Endometrium (tissue), 2 donors: ENCODE measurements around the gene RASGRP4.
"Not testable (repeated sequence)": the region's sequence is repeated elsewhere in the genome, so short reads cannot be mapped to it uniquely, and the experiment has no call there.

Experiments used
- FAIRE-seq: peaks from 2 replicates; lab custom pipeline; 2012; peaks lifted over from hg19 to GRCh38; lab: Jason Lieb, UNC
- donor health status: control.
- donor health status: control.

RASGRP4 gene, protein sequence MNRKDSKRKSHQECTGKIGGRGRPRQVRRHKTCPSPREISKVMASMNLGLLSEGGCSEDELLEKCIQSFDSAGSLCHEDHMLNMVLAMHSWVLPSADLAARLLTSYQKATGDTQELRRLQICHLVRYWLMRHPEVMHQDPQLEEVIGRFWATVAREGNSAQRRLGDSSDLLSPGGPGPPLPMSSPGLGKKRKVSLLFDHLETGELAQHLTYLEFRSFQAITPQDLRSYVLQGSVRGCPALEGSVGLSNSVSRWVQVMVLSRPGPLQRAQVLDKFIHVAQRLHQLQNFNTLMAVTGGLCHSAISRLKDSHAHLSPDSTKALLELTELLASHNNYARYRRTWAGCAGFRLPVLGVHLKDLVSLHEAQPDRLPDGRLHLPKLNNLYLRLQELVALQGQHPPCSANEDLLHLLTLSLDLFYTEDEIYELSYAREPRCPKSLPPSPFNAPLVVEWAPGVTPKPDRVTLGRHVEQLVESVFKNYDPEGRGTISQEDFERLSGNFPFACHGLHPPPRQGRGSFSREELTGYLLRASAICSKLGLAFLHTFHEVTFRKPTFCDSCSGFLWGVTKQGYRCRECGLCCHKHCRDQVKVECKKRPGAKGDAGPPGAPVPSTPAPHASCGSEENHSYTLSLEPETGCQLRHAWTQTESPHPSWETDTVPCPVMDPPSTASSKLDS

DNA sequence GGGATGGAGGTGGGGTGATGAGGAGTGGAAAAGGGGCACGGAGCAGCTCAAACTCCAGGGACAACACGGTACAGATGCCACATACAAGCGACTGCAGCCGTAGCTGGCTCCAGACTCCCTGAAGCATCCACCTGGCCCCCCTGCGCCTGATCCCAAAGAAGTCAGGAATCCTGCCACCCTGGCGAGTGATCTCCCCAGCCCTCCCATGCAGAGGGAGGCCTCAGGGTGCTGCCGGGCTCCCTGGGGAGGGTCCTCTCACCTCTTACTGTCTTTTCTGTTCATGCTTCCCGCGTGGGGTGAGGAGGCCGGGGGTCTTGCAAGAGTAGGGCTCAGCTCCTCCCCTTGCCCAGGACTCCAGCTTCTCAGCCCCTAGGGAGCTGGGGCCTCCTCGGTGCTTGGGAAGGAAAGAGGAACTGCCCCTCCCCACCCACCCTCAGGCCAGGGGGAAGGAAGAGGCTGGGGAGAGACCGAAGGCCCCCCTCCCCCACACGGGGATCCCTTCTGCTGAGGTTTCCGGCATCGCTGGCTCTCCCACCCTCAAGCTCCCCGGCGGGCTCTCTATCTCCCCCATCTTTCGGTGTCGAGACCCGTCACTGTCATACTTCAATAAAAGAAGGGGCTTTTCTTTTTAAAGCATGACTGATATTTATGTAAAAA is at the start of gene RASGRP4:
TSS of gene RASGRP4 (minus strand) at position 410 of the 657 bp plus-strand sequence. CDS start at position 282, 128 bp downstream.
- FAIRE-seq: no peak

DNA sequence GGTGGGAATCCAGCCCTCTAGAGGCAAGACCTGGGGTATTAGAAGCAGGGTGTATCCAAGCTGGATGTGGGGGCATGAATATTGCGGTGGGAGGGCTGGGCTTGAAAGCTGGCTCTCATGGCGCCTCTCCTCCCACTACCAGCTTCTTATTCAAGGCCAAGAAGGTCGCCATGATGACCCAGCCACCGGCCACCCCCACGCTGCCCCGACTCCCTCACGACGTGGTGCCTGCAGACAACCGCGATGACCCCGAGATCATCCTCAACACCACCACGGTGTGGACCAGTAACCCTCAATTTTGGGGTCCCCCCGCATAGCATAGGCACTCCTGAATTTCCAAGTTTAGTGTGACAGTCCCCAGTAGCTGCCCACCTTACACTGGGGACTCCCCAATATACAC is 49.2 kb upstream of the RASGRP4 start:
- FAIRE-seq: no peak

DNA sequence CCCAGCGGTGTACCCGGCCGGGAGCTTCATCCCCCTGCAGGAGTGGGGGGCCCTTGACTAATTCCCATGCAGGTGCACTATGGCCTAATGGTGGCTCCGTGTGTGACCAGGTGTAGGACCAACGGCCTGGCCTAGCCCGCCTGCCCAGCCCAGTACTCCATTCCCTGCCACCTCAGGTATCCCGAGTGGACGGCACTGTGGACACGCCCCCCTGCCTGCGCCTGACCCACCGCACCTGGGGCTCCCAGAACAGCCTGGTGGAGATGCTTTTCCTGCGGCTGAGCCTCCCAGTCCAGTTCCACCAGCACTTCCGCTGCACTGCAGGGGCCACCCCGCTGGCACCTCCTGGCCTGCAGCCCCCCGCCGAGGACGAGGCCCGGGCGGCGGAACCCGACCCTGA is 47.2 kb upstream of the RASGRP4 start:
- FAIRE-seq: no peak

DNA sequence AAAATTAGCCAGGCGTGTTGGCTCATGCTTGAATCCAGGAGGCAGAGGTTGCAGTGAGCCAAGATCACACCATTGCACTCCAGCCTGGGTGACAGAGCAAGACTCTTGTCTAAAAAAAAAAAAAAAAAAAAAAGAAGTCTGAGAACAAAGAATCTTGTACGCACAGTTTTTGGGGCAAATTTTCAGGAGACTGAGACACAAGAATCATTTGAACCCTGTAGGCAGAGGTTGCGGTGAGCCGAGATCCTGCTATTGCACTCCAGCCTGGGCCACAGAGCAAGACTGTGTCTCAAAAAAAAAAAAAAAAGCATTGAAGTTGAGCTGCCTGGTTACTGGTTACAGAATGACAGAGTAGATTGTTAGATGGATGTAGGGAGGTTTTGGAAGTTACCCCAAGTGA is 46.7 kb upstream of the RASGRP4 start:
- not testable (repeated sequence) for FAIRE-seq

DNA sequence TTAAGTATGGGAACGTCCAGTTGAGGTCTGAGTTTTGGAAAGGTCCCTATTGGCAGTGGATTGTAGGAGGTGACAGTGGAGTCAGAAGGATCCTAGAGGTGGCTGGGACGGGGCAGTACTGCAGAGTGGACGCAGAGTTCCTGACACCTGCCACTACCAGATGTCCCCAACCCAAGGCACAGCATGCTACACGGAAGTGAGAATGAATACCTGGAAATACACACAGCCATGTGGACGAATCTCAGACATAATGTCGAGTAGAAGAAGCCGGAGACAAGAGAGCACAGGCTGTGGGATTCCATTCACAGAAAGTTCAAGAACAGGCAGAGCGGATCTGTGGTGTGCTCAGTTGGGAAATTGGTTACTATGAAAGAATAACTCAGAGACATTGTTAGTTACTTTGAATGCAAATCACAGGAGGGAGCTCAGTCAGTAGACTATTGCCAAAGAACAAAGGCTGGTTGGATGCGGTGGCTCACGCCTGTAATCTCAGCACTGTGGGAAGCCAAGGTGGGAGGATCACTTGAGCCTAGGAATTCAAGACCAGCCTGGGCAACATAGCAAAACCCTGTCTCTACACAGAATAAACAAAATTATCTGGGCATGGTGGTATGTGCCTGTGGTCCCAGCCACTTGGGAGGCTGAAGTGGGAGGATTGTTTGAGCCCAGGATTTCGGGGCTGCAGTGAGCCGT is 44.9 kb upstream of the RASGRP4 start:
- no peak for FAIRE-seq

DNA sequence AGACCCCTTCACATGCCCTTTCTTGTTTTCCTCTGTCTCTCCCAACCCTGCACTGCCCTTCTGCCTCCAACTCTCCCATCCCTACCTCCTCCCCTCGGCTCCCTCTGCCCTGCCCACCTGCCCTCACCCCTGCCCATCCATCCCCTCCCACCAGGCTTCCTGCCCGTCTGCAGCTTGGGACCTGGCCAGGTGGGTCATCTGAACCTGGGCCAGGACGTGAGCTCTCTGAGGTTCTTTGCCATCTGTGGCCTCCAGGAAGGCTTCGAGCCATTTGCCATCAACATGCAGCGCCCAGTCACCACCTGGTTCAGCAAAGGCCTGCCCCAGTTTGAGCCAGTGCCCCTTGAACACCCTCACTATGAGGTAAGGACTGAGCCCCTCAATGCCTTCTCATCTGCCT is 43.1 kb upstream of the RASGRP4 start:
- FAIRE-seq: no peak

DNA sequence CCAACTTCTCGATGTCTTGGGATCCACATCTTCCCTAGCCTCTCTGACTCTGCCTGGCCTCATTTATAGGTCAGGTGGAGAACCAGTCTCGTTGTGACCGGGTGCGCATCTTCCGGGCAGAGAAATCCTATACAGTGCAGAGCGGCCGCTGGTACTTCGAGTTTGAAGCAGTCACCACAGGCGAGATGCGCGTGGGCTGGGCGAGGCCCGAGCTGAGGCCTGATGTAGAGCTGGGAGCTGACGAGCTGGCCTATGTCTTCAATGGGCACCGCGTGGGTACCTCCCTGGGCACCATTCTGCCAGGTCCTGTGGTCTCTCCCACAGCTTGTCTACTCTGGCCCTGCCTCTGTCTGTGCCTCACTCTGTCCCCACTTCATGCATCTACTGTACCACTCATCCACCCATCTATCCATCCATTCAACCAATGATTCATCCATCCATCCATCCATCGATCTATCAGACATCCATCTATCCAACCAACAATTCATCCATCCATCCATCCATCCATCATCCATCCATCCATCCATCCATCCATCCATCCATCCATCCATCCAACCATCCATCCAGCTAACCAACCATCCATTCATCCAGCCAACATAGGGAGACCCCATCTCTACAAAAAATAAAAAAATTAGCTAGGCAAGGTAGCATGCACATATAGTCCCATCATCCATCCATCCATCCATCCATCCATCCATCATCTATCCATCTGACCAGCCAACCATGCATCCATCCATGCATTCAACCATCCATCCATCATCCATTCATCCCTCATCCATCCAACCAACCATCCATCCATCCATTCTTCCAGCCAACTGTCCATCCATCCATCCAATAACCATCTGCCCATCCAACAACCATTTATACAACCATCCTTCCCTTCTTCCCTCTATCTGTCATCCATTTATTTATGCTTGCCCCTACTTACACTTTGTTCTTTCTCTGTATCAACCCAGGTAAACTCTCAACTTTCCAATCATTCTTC is 41.8 kb upstream of the RASGRP4 start:
- FAIRE-seq: no peak

DNA sequence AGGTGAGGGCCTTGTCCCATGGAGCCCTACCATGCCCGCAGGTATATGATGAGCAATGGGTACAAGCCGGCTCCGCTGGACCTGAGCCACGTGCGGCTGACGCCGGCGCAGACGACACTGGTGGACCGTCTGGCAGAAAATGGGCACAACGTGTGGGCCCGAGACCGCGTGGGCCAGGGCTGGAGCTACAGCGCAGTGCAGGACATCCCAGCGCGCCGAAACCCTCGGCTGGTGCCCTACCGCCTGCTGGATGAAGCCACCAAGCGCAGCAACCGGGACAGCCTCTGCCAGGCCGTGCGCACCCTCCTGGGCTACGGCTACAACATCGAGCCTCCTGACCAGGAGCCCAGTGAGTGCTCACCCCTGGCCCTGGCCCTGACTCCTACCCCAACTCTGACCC is 40.0 kb upstream of the RASGRP4 start:
- no peak for FAIRE-seq

DNA sequence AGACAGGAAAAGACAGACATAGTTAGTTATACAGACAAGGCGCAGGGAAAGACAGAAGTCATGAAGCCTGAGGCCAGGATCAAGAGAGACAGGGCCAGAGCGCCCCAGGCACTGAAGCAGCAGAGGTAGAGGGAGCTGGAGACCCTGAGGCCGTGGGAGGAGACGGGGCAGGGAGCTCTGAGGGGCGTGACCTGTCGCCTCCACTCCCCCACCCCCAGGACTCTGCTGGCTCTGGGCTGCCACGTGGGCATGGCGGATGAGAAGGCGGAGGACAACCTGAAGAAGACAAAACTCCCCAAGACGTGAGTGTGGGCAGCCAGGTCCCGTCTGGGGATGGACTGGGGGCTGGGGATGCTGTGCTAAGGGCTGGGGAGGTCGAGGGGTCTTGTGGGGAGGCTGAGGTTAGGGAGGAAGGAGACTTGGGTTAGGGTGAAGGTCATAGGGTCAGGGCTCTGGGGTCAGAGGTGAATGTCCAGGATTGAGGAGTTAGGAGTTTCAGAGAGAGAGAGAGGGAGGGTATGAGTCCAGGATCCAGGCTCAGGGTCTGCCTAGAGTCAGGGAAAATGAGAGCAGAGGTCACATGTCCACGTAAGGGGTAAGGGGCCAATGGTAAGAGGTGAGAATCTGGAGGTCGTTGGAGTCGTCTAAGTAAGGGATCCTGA is 38.5 kb upstream of the RASGRP4 start:
- FAIRE-seq: no peak

DNA sequence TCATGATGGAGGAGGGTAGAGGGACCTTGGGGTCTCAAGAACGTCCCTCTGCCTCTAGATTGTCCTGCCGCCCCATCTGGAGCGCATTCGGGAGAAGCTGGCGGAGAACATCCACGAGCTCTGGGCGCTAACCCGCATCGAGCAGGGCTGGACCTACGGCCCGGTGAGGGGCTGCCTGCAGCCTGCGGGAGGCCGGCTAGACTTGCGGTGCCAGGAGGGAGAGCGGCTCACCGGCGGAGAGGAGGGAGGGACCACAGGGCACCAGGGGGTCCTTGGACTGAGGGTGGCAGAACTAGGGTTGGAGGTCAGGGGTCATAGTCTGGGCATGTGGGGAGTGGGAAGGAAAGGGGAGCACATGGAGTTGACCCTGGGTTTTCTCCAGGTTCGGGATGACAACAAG is 37.3 kb upstream of the RASGRP4 start:
- no peak for FAIRE-seq

DNA sequence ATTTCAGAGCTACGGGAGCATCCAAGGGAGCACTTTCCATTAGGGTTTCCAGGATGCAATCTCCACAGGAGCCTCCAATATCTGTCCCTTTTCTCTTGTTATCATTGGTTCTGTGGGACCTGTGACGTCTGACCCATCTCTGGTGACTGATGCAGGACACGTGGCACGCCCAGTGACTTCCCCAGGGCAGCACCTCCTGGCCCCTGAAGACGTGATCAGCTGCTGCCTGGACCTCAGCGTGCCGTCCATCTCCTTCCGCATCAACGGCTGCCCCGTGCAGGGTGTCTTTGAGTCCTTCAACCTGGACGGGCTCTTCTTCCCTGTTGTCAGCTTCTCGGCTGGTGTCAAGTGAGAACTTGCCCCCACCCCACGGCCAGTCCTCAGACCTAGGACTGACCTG is 33.0 kb upstream of the RASGRP4 start:
- FAIRE-seq: no peak

DNA sequence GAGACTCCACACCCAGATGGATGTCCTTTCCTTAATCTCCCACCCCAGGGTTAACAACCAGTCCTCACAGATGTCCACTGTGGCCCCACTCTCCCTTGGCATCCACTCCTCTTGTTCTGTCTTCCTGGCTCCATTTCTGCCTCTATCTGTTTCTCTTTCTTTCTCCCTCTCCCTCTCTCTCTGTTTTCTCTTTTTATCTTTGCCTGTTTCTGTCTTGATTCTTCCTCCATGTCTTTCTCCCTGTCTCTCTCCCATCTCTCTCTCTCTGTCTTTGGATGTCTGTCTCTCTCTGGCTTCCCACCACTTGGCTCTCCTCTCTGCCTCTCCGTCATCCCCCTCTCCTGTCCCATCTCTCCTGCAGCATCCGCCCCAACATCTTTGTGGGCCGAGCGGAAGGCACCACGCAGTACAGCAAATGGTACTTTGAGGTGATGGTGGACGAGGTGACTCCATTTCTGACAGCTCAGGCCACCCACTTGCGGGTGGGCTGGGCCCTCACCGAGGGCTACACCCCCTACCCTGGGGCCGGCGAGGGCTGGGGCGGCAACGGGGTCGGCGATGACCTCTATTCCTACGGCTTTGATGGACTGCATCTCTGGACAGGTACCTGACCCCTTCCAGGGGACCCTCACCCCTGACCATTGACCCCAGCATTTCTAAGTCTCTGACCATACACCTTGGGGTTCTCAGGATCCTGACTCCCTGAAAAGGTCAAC is 31.8 kb upstream of the RASGRP4 start:
- no peak for FAIRE-seq

DNA sequence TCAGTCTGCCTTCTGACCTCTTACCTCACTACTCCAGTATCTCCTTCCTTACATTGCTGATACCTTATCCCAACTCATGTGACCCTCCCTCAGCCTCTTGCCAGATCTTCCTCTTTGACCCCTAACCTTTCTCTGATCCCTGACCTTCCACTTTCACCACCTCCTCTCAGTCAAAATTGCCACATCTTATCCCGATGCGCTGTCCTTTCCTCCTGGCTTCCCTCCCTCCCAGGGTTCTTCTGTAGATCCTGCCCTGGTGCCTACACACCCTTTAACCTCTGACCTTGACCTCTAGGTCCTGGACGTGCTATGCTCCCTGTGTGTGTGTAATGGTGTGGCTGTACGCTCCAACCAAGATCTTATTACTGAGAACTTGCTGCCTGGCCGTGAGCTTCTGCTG is 31.2 kb upstream of the RASGRP4 start:
- no peak for FAIRE-seq

DNA sequence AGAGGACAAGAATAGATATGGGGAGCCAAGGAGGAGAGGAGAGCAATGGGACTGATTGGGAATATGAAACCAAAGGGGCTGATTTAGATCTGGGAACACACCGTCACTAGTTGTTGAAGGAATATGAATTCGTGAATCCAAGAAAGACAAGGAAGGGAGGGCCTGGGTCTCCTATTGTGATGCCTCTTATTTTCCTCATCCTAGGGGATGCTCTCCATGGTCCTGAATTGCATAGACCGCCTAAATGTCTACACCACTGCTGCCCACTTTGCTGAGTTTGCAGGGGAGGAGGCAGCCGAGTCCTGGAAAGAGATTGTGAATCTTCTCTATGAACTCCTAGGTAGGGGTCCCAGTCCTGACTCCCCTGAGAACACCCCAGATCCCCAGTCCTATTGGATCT is 29.0 kb upstream of the RASGRP4 start:
- FAIRE-seq: no peak

DNA sequence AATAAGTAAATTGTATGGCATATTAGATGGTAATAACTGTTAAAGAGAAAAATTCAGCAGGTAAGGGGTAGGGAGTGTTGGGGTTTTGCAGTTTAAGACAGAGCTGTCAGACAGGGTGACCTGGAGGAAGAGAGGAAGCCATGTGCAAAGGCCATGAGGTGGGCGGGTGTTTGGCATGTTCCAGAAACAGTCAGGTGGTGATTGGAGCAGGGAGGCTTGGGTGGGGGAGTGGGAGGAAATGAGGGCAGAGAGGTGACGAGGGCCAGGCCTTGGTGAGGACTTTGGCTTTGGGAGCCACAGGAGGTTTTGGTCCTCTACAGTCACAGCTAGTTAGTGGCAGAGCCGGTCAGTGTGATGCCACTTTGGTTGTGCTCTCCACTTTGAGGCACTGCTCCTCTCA is 27.6 kb upstream of the RASGRP4 start:
- no peak for FAIRE-seq

DNA sequence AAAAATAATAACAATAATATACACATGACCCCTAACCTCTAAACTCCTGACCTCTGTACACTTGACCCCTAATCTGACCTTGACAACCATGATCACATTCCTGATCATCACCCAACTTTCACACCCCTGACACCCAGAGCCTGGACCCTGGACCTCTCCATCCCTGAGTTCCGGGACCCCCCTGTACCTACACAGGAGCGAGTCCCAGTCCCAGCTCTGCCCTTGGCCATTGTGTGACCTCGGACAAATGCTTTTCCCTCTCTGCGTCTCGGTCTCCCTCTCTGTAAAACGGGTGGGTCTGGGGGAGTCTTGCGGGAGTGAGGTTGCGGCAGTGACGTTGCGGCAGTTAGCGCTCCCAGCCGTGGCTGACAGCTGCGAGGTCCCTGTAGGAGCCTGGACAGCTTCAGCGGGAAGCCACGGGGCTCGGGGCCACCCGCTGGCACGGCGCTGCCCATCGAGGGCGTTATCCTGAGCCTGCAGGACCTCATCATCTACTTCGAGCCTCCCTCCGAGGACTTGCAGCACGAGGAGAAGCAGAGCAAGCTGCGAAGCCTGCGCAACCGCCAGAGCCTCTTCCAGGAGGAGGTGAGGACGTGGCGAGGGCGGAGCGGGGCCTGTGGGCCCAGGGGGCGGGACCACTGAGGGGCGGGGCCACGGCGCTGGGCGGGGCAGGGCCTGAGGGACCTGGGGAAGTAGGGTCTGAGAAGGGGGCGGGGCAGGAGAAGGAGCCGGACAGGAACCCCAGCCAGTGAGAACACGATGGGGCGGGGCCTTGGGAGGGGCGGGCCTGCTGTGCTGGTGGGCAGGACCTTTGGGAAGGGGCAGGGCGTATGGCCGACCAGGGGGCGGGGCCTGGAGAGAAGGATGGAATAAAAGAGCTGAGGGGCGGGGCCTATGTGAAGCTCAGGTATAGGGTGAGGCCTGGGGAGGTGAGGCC is 26.7 kb upstream of the RASGRP4 start:
- no peak for FAIRE-seq

DNA sequence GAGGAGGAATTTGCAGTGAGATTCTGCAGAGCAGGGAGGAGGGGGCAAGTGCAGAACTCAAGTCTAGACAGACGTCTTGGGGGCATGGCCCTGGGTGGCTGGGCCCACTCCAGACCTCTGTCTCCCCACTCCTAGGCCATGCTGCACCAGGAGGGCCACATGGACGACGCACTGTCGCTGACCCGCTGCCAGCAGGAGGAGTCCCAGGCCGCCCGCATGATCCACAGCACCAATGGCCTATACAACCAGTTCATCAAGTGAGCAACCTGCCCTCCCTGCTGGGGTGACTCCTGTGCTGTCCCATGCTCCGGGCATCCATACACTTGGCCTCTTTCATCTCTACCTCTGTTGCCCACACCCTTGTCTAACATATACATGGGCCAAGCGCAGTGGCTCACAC is 25.6 kb upstream of the RASGRP4 start:
- no peak for FAIRE-seq

DNA sequence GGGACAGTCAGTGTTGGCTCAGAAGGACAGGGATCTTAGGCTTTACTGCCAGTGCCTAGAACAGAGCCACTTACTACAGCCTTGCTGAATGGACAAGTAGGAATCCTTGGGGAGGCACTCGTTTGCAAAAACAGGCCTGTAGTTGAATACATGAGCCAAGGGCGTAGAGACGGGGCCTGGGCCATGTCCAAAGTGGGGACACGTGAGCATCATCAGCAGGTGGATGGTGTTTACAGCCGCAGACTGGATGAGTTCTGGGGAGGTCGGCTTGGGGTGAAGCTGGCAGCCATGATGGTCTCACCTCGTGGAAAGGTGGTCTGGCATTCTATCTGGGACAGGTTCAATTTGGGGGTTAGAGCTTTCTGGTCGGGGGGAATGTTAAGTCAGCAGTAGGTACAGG is 25.0 kb upstream of the RASGRP4 start:
- no peak for FAIRE-seq

DNA sequence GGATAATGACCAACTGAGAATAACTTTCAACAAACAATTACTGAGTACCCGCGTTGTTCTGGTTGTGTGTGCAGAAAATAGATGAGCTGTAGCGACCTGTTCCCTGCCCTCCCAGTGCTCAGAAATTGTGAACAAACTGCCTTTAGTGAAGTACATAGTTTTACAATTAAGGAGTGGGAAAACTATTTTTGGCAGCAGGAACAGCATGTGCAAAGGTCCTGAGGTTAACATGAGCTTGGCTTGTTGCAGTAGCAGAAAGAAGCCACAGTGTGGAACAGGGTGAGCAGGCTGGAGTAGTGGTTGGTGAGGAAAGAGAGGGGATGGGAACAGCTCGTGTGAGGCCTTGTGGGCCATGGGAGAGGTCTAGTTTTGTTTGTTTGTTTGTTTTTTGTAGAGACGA is 23.5 kb upstream of the RASGRP4 start:
- FAIRE-seq: no peak
